Osteocyte (in vitro differentiated cells): Measurements from ENCODE around the gene ADGRA3. TPM values are rescaled to one million over a fixed set of nuclear protein-coding genes. Genes with fewer than 3 reads are reported as not detected.

Experiments
- DNase-seq: peaks from one replicate; pipeline ENCODE4 v3.0.0; 2021; ENCODE audit warnings: mixed read lengths; ENCODE audit not compliant: unreplicated experiment; ENCODE audit errors: extremely low spot score
- H3K27ac Mint-ChIP-seq: one replicate; pipeline ENCODE4 v1.8.0; 2021; ENCODE audit warnings: mild to moderate bottlenecking, mixed read lengths; ENCODE audit not compliant: unreplicated experiment
- H3K27me3 Mint-ChIP-seq: one replicate; pipeline ENCODE4 v1.8.0; 2021; ENCODE audit warnings: mixed read lengths; ENCODE audit not compliant: unreplicated experiment
- H3K36me3 Mint-ChIP-seq: one replicate; pipeline ENCODE4 v1.8.0; 2021; ENCODE audit warnings: mixed read lengths; ENCODE audit not compliant: unreplicated experiment
- H3K4me1 Mint-ChIP-seq: one replicate; pipeline ENCODE4 v1.8.0; 2021; ENCODE audit warnings: mixed read lengths; ENCODE audit not compliant: unreplicated experiment
- H3K4me3 Mint-ChIP-seq: one replicate; pipeline ENCODE4 v1.8.0; 2021; ENCODE audit warnings: mild to moderate bottlenecking, moderate library complexity, mixed read lengths; ENCODE audit not compliant: unreplicated experiment
- H3K9me3 Mint-ChIP-seq: one replicate; pipeline ENCODE4 v1.8.0; 2021; ENCODE audit warnings: mixed read lengths; ENCODE audit not compliant: unreplicated experiment
- total RNA-seq: library from RNA; stranded (reverse); gene quantifications from 2 replicates; pipeline ENCODE4 v1.2.1, GENCODE V29; 2021
- TF ChIP-seq, protein P1 (sequence below): fragments of 200-600 bp; sonication (generic); IDR thresholded peaks from 2 replicates; pipeline ENCODE4 v1.5.0; 2021; ENCODE audit warnings: antibody characterized with exemption, mild to moderate bottlenecking, moderate library complexity

ADGRA3 gene
- total RNA-seq, 1 donor from 2014 or later: 32.2 TPM

- H3K27ac Mint-ChIP-seq: no peak overlapping the region
- H3K9me3 Mint-ChIP-seq: peaks cover 5% of the 10 kb centered on the region
- H3K36me3 Mint-ChIP-seq: no peaks in the 10 kb centered on the region
These were observed 35.7 kb upstream of the ADGRA3 start for GRCh38 chr4:22551550-22551949.

DNA sequence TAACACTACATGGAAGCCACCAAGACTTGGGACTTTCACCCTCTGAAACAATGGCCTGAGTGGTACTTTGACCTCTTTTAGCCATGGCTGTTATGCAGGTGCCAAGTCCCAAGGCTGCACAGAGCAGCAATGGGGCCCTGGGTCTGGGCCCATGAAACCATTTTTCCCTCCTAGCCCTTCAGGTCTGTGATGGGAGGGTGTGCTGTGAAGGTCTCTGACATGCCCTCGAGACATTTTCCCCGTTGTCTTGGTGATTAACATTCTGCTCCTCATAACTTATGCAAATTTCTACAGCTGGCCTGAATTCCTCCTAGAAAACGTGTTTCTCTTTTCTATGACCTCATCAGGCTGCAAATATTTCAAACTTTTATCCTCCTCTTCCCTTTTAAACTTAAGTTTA, 30.4 kb upstream of the ADGRA3 start:
- Mint-ChIP-seq H3K9me3 (peaks cover 7% of the 10 kb centered on the region), H3K36me3 (no peaks in the 10 kb centered on the region), H3K27me3 (peaks cover 4% of the 10 kb centered on the region), H3K4me1 (no peaks in the 10 kb centered on the region), H3K4me3 (no peak overlapping the region), H3K27ac (no peak overlapping the region)
- DNase-seq: no peak
- TF ChIP-seq, protein P1, sequence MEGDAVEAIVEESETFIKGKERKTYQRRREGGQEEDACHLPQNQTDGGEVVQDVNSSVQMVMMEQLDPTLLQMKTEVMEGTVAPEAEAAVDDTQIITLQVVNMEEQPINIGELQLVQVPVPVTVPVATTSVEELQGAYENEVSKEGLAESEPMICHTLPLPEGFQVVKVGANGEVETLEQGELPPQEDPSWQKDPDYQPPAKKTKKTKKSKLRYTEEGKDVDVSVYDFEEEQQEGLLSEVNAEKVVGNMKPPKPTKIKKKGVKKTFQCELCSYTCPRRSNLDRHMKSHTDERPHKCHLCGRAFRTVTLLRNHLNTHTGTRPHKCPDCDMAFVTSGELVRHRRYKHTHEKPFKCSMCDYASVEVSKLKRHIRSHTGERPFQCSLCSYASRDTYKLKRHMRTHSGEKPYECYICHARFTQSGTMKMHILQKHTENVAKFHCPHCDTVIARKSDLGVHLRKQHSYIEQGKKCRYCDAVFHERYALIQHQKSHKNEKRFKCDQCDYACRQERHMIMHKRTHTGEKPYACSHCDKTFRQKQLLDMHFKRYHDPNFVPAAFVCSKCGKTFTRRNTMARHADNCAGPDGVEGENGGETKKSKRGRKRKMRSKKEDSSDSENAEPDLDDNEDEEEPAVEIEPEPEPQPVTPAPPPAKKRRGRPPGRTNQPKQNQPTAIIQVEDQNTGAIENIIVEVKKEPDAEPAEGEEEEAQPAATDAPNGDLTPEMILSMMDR: no peak

More at GRCh38 chr4:22551550-22551949, 35.7 kb upstream of the ADGRA3 start:
- DNase-seq: no peak
- TF ChIP-seq, protein P1: no peak
- H3K4me1 Mint-ChIP-seq: no peaks in the 10 kb centered on the region
- peaks cover 16% of the 10 kb centered on the region for H3K27me3 Mint-ChIP-seq
- H3K4me3 Mint-ChIP-seq: no peak overlapping the region

- Mint-ChIP-seq H3K4me1 (no peaks in the 10 kb centered on the region), H3K27ac (no peak overlapping the region), H3K9me3 (peaks cover 10% of the 10 kb centered on the region), H3K36me3 (no peaks in the 10 kb centered on the region), H3K27me3 (peaks cover 20% of the 10 kb centered on the region), H3K4me3 (no peak overlapping the region)
- DNase-seq: no peak
- TF ChIP-seq, protein P1: no peak
These were observed 23.4 kb upstream of the ADGRA3 start for GRCh38 chr4:22539251-22539650.

DNA sequence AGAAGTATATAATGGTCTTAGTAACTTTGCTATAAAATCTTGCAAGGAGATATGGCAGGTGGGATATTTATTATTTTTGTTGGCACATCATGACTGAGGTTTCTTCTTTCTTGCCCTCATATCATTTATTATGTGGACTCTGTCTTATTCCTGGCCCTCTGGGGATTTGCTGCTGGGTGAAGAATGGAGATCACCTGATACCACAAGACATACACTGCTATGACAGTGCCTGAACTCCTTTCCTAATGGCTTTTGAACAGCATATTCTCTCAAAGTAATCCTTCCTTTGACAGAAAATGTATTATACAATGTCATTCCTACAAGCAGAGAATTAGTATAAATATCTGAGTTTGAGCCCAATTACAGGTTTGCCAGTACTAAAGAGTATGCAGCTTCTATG, 22.0 kb upstream of the ADGRA3 start:
- DNase-seq: no peak
- Mint-ChIP-seq H3K4me3 (no peak overlapping the region), H3K36me3 (no peaks in the 10 kb centered on the region), H3K27me3 (peaks cover 17% of the 10 kb centered on the region), H3K9me3 (peaks cover 11% of the 10 kb centered on the region), H3K27ac (no peak overlapping the region), H3K4me1 (no peaks in the 10 kb centered on the region)
- TF ChIP-seq, protein P1: no peak

GRCh38 chr4:22534374-22534773, 18.5 kb upstream of the ADGRA3 start:
- H3K36me3 Mint-ChIP-seq: no peaks in the 10 kb centered on the region
- no peak for DNase-seq
- no peak overlapping the region for H3K4me3 Mint-ChIP-seq
- H3K27ac Mint-ChIP-seq: no peak overlapping the region
- H3K27me3 Mint-ChIP-seq: peaks cover 8% of the 10 kb centered on the region
- H3K9me3 Mint-ChIP-seq: peaks cover 11% of the 10 kb centered on the region
- no peaks in the 10 kb centered on the region for H3K4me1 Mint-ChIP-seq
- TF ChIP-seq, protein P1: no peak
